Stimulated activated CD8-positive, alpha-beta memory T cell treated with anti-CD3 and anti-CD28 coated beads, Interleukin-12 subunit alpha, Interleukin-12 subunit beta, amount 100 ng/mL, for 1 hour (primary cell): ENCODE data around the gene RARRES2.
"Not testable (repeated sequence)": the region's sequence is repeated elsewhere in the genome, so short reads cannot be mapped to it uniquely, and the experiment has no call there.

Experiments
- DNase-seq: peaks from one replicate; pipeline ENCODE4 v3.0.0-alpha.2; 2020; ENCODE audit warnings: low read depth

RARRES2 gene

DNA sequence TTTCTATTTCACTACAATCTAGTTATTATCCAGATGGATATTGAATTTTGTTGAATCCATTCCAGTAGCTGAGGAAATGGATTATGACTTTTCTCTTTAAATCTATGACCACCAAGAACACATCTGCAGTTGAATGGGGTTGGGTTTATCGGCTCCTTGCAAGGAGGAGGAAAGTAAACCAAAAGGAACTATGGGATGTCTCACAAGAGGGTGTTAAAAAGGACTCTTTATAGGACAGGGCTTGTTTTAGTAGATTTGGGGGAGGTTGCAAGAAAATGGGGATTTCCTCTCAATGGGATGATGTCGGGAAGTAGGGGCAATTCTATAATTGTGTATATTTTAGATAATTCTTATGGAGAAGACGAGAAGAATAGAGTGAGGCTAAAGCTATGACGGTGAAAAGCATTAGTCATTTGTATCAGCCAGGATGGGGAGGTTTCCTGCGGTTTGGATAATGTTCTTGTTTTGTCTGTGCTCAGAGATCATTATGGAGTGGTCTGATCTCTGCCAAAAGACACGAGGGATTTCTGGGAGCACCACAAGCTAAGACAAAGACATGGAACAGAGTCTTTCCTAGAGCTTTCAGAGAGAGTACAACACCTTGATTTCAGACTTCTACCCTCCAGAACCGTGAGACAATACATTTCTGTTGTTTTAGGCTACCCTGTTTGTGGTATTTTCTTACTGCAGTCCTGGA is 23.5 kb downstream of the RARRES2 start:
- no peak for DNase-seq

DNA sequence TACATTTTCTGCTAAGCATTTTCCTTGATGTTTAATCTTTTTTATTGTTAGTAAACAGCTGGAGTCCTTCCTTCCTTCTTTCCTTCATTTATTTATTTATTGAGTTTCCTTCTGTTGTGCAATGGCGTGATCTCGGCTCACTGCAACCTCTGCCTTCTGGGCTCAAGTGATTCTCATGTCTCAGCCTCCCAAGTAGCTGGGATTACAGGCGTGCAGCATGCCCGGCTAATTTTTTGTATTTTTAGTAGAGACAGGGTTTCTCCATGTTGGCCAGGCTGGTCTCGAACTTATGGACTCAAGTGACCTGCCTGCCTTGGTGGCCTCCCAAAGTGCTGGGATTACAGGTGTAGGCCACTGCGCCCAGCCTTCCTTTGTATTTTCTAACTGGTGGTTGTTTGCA is 24.4 kb downstream of the RARRES2 start:
- DNase-seq: not testable (repeated sequence)

DNA sequence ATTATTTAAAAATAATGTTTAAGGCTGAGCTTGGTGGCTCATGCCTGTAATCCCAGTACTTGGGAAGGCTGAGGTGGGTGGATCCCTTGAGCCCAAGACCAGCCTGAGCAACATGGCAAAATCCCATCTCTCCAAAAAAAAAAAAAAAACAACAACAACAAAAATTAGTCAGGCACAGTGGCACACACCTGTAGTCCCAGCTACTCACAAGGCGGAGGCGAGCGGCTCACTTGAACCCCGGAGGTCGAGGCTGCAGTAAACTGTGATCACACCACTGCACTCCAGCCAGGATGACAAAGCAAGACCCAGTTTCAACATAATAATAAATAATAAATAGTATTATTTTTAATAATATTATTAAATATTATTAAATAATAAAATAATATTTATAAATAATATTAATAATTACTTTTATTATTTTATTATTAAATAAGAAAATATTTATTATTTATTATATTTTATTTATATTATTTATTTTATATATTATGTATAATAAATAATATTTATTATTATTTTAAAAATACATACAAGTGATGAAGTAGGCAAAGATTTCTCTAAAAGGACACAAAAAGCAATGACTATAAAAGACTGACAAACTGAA is 26.7 kb downstream of the RARRES2 start:
- no peak for DNase-seq

DNA sequence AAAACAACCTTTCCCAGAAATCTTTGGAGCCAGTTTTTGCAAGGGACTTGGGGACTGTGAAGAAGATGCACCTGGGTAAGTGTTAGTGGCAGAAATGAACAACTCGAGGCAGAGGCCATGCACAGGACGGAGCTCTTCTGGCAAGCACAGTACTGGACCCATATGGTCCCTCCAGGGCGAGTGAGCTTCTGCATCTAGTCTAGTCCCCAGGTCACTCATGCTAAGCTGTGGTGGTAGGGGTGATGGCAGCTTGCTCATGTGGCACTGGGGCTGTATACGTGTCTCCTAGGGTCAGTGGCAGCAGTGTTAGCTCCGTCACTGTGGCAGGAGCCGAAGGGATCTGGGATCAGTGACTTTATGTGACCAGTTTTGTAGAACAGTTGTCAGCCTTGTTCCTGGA is 27.6 kb downstream of the RARRES2 start:
- DNase-seq: no peak

DNA sequence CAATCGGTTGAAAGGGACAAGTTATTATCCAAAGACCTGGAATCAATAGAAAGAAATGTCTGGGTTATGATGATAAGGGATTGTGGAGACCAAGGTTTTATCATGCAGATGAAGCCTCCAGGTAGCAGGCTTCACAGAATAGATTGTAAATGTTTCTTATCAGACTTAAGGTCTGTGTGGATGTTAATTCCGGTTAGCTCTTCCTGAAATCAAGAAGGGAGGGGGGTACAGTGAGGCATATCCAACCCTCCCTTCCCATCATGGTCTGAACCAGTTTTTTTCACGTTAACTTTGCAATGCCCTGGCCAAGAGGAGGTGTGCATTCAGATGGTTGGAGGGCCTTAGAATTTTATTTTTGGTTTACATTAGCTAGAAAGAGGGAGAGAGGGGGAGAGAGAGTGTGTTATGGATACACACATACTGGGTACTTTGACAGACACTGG is 28.0 kb downstream of the RARRES2 start:
- no peak for DNase-seq

DNA sequence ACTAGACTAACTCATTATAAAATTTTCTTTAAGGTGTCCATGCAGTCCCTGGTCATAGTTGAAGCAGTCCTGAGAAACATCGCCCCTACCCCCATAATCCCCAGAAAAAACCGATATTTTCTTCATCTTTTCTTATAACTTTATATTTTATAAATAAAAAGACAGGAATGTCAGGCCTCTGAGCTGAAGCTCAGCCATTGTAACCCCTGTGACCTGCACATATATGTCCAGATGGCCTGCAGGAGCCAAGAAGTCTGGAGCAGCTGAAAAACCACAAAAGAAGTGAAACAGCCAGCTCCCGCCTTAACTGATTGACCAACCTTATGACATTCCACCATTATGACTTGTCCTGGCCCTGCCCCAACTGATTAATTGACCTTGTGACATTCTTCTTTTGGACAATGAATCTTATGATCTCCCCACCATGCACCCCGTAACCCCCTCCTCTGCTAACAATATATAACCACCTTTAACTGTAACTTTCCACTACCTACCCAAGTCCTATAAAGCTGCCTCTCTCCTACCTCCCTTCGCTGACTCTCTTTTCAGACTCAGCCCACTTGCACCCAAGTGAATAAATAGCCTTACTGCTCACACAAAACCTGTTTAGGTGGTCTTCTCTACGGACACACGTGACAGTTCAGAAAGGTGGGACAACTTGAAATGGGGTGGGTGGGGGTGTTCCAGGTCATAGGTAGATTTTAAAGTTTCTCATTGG is 28.6 kb downstream of the RARRES2 start:
- not testable (repeated sequence) for DNase-seq

DNA sequence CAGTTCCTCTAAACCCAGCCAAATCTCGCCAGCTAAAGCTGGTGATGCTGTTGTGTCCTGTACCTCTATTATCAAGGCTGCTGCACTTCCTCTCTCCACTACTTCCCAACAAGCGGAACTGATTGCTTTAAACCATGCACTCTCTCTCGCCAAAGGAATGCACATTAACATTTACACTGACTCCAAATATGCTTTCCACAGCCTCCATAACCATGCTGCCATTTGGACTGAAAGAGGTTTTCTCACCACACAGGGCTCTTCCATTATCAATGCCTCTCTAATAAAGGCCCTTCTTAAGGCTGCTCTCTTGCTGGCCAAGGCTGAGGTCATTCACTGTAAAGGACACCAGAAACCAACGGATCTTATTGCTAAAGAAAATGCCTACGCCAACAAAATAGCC is 29.7 kb downstream of the RARRES2 start:
- DNase-seq: no peak

DNA sequence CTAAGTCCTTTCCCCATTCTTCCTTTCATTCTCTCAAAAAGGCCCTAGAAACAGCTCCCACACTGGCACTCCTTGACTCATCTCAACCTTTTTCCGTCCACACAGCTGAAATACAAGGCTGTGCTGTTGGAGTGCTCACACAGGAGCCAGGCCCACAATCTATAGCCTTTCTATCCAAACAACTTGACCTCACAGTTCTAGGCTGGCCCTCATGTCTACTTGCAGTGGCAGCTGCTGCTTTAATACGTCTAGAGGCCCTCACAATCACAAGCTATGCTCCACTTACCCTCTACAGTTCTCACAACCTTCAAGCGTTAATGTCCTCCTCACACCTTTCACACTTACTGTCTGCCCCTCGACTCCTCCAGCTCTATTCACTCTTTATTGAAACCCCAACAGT is 30.3 kb downstream of the RARRES2 start:
- no peak for DNase-seq

DNA sequence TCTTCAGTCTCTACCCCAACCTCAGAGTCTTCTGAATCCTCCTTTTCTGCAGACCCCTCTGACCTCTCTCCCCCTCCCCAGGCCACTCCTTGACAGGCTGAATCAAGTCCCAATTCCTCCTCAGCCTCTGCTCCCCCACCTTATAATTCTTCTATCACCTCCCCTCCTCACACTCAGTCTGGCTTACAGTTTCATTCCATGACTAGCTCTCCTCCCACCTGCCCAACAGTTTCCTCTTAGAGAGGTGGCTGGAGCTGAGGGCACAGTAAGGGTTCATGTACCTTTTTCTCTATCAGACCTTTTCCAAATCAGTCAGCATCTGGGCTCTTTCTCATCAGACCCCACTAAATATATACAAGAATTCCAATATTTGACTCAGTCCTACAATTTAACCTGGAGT is 32.9 kb downstream of the RARRES2 start:
- DNase-seq: no peak

DNA sequence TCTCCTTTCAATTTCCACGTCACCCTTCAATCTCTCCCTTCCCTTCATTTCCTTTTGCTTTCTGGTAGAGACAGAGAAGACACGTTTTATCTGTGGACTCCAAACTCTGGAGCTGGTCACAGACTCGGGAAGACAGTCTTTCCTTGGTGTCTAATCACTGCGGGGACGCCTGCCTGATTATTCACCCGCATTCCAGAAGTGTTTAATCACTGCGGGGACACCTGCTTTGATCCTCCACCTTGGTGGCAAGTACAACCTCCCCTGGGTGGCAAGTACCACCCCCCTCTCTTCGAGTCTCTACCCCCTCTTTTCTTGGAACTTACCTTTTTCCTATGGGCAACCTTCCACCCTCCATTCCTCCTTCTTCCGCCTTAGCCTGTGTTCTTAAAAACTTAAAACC is 33.5 kb downstream of the RARRES2 start:
- no peak for DNase-seq

DNA sequence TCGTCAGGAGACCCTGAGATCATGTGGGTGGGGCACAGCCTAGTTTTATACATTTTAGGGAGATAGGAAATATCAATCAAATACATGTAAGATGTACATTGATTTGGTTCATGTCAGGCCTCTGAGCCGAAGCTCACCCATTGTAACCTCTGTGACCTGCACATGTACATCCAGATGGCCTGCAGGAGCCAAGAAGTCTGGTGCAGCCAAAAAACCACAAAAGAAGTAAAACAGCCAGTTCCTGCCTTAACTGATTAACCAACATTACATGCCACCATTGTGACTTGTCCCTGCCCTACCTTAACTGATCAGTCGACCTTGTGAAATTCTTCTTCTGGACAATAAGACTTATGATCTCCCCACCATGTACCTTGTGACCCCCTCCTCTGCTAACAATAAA is 34.3 kb downstream of the RARRES2 start:
- no peak for DNase-seq

DNA sequence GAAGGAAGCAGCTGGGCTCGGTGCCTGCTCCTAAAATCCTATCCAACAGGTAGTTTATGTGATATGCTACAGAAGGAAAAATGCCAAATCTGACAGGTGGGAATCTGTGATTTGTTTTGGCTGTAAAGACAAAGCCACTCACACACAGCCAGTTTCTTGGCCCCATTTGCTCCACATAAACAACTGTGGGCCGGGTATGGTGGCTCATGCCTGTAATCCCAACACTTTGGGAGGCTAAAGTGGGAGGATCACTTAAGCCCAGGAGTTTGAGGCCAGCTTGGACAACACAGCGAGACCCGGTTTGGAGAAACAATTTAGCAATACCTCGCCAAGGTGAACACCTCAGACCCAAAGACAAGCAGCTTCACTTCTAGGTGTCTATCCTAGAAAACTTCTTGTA is 35.1 kb downstream of the RARRES2 start:
- DNase-seq: not testable (repeated sequence)

DNA sequence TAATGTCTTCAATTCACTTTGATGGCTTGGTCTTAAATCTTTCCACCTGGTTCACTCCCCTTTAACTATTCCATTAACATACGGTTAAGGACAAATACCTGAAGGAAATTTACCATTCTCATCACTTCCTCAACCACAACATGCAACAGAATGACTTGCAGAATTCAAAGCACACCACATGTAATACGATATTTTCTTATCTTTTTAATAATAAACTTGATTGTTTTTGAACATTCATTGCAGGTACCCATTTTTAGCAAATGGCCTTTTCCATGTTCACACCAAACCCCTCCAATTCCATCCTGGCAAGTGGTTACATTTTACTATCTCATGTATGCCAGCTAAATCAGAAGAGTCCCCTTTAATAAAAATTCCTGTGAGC is 35.5 kb downstream of the RARRES2 start:
- not testable (repeated sequence) for DNase-seq

DNA sequence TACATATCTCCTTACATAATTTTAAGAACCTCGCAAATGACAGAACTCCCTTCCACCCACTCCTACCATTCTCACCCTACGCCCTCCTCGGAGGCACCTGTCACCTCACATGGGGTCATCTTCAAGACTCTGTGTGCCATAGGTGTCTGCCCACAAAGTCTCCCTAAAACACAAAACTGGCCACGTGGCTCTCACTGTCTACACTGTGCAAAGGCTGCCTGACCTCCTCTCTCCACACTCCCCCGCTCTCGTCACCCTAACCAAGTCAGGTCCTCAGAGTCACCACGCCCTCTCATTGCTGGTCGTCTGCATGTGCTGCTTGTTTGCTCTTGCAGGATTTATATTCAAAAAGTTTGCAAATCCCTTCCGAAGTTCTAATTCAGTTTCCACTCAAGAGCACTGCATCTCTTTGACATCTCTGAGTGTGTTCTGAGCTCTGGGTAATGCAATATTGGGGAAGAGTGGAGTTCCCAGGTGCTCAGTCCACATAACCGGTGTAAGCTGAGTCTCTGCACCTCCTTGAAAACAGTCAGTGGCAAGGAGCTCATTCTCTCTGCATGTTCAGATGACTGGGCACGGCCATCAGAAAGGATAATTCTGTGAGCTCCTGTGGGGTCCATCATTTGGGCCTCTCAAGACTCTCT is 36.0 kb downstream of the RARRES2 start:
- DNase-seq: not testable (repeated sequence)

DNA sequence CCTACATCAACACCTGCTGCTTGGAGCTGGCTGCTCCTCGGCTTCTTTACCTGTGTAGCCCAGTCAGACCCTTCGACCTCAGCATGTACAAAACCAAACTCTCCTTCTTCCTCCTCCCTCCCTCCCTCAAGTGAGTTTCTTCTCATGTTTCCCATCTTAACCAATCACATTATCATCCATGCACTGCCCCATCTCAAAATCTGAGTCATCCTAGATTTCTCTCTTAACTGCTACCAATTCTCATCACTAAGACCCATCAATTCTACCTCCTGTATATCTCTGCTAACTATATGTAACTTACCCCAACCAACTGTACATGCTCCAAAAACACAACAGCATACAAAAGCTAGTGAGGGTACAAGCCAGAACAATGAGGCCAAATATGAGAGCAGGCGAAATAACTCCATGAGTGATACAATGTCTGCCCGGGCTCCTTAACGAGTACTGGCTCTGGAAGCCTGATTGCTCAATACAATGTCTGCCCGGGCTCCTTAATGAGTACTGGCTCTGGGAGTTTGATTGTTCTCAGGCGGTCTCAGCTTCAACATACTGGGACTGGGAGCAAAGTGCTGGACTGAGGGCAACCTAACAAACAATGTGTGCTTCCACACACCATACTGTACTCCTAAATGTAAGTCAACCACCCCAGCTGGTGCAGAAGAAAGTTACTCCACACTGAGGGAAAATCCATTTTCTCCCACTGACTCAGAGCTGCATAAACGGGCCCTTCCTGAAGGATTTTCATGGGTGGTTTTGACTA is 36.8 kb downstream of the RARRES2 start:
- DNase-seq: not testable (repeated sequence)

DNA sequence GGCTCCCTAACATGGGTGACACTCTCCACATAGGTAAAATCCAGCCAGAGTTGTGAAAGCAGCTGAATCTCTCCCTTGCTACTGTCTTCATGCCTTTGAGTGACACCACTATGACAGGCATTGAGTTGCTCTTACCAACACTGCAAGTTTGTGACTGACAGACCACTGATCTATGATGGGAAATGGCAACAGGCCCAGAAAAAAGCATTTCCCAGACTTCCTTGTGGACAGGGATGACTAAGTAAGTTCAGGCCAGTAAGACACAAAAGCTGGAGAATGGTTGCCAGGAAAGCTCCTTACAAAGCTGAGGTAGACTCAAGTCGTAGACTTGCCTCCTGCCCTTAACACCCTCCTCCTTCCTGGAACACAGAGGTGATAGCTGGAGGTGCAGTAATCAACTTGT is 38.5 kb downstream of the RARRES2 start:
- DNase-seq: not testable (repeated sequence)

DNA sequence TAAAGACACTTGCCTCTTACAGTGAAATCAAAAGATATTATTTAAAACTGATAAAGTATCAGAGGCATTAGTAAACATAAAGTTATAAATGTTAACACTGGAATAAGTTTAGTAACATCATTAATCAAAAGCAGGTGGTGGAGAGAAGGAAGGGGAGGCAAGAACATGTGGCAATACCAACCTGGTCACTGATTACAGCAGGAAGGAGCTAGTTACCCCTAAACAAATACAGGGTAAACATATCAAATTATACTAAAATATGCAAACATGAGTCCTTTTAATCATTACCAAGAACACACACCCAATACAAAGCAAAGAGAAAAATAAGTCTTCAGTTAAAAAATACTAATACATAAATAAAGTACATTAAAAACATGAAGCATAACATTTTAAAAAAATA is 43.5 kb downstream of the RARRES2 start:
- DNase-seq: not testable (repeated sequence)

DNA sequence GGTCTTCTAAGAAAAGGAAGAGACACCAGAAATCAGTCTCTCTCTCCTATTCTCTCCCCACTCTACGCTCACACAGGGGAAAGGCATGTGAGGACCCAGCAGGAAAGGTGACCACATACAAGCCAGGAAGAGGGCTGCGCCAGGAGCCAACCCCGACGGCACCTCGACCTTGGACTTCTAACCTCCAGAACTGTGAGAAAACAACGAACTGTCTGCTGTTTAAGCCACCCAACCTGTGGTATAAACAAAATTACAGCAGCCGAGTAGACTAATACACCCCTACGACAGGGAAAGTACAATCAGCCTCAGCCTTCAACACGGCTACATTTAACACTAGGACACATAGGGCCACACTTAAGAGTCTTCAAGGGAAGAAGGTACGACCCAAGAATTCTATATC is 44.6 kb downstream of the RARRES2 start:
- DNase-seq: not testable (repeated sequence)

DNA sequence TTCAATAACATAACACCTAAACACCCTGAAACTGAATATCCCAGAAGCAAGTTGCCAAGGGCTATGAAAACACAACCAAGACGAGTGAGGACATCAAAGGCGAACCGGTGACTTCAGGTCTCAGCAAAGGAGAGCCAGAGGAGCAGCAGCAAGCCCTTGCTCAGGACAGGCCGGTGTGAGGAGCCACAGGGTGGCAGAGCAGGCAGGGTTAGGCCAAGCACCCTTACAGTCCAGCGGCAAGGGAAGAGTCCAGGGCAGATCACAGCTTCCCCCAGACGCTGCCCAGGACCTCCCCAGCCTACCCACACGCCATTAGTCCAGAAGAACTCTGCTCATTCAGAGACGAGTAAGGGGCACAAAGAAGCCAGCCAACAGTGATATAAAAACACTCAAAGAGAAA is 45.8 kb downstream of the RARRES2 start:
- DNase-seq: not testable (repeated sequence)

DNA sequence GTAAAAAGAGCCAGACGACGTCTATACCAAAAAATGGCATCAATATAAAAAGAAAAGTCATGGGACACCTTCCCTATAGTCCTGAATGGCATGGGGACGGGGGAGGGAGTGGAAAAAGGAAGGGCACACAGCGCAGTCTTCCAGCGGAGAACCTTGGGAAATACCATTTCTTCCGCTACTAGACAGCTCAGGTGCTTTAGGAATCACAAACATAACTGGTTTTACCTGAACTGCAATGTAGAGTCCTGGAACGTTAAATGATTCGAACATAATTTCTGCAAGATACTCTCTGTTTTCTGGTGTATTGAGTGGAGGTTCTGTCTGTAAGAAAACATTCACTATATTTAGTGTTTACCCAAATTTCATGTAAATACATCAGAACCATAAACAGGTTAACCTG is 46.4 kb downstream of the RARRES2 start:
- not testable (repeated sequence) for DNase-seq

DNA sequence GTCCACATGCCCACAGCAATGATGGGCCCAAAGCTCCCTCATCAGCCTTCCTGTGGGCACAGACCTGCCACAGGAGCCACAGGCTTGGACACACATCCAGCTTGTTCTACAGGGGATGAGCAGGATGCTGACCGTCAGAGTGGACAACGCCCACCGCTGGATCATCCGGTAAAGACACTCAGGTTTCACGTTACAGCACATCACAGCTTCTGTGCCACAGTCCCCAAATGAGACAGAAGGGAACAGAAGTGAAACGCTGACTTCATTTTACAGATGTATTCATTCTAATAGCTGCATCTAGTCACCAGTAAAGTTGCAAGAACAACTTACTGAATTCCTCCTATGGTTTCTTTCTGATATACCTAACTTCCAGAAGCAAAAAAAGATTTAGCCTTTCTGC is 51.1 kb downstream of the RARRES2 start:
- not testable (repeated sequence) for DNase-seq

DNA sequence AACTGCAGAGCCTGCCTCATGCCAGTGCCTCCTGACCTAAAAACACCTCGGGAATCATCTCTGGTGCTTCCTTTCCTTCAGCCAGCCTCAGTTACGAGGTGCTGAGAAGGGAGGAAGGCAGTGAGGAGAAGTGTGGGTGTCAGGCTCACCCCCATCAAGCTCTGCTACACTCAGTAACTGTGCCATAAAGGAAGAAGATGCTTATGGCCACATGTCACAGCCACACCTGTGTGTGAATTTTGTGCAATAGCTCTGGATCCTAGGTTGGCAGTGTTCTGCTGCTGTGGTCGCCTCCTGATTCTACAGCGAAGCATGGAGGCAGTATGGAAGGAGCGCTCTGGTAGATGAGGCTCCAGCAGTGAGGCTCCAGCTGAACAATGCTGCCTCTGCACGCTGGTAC is 52.6 kb downstream of the RARRES2 start:
- DNase-seq: not testable (repeated sequence)
